Astrocyte (in vitro differentiated cells and primary cell): ENCODE measurements around the gene TMTC2. TPM values are rescaled to one million over a fixed set of nuclear protein-coding genes. Genes with fewer than 3 reads are reported as not detected.

Experiments used
- DNase-seq: peaks from one replicate; pipeline ENCODE4 v3.0.0-alpha.2; 2010; ENCODE audit warnings: low read depth
- FAIRE-seq: peaks from 2 replicates; lab custom pipeline; 2011; peaks lifted over from hg19 to GRCh38; lab: Jason Lieb, UNC
- H2AFZ ChIP-seq: 2 replicates; pipeline ENCODE4 v1.6.0; 2012; ENCODE audit warnings: low read depth, low read length, inconsistent platforms
- H3K27ac ChIP-seq: 2 replicates; pipeline ENCODE4 v1.5.1; 2011; ENCODE audit warnings: low read depth, low read length, inconsistent platforms
- H3K27me3 ChIP-seq: 2 replicates; pipeline ENCODE4 v1.6.0; 2011; ENCODE audit warnings: low read length, inconsistent platforms; ENCODE audit not compliant: insufficient read depth
- H3K36me3 ChIP-seq: 2 replicates; pipeline ENCODE4 v1.5.1; 2011; ENCODE audit warnings: low read length, inconsistent platforms; ENCODE audit not compliant: insufficient read depth
- H3K4me1 ChIP-seq: 2 replicates; pipeline ENCODE4 v1.5.1; 2011; ENCODE audit warnings: low read length, inconsistent platforms; ENCODE audit not compliant: insufficient read depth
- H3K4me2 ChIP-seq: 2 replicates; pipeline ENCODE4 v1.6.0; 2012; ENCODE audit warnings: low read length, inconsistent platforms
- H3K4me3 ChIP-seq: 2 replicates; pipeline ENCODE4 v1.5.1; 2011; ENCODE audit warnings: low read depth, mild to moderate bottlenecking, low read length, inconsistent platforms; ENCODE audit not compliant: insufficient read depth
- H3K79me2 ChIP-seq: 2 replicates; pipeline ENCODE4 v1.6.0; 2012; ENCODE audit warnings: mild to moderate bottlenecking, low read length, inconsistent platforms; ENCODE audit not compliant: insufficient read depth
- H3K9ac ChIP-seq: 2 replicates; pipeline ENCODE4 v1.6.0; 2012; ENCODE audit warnings: mild to moderate bottlenecking, low read length, inconsistent platforms
- H3K9me3 ChIP-seq: 2 replicates; pipeline ENCODE4 v1.5.1; 2012; ENCODE audit warnings: low read depth, mild to moderate bottlenecking, low read length, inconsistent platforms; ENCODE audit not compliant: insufficient read depth
- H4K20me1 ChIP-seq: 2 replicates; pipeline ENCODE4 v1.6.0; 2012; ENCODE audit warnings: low read length, inconsistent platforms; ENCODE audit not compliant: insufficient read depth
- H3K27ac Mint-ChIP-seq: one replicate; pipeline ENCODE4 v1.8.0; 2021; ENCODE audit warnings: mild to moderate bottlenecking, mixed read lengths; ENCODE audit not compliant: unreplicated experiment
- H3K27me3 Mint-ChIP-seq: one replicate; pipeline ENCODE4 v1.8.0; 2021; ENCODE audit warnings: low read depth, mixed read lengths; ENCODE audit not compliant: unreplicated experiment
- H3K36me3 Mint-ChIP-seq: one replicate; pipeline ENCODE4 v1.8.0; 2021; ENCODE audit warnings: low read depth, mixed read lengths; ENCODE audit not compliant: unreplicated experiment
- H3K4me1 Mint-ChIP-seq: one replicate; pipeline ENCODE4 v1.8.0; 2021; ENCODE audit warnings: low read depth, mixed read lengths; ENCODE audit not compliant: unreplicated experiment
- H3K4me3 Mint-ChIP-seq: one replicate; pipeline ENCODE4 v1.8.0; 2021; ENCODE audit warnings: mild to moderate bottlenecking, moderate library complexity, mixed read lengths; ENCODE audit not compliant: unreplicated experiment
- H3K9me3 Mint-ChIP-seq: one replicate; pipeline ENCODE4 v1.8.0; 2021; ENCODE audit warnings: mild to moderate bottlenecking, mixed read lengths; ENCODE audit not compliant: unreplicated experiment
- EZH2 ChIP-seq: IDR thresholded peaks from 2 replicates; pipeline ENCODE4 v1.6.1; 2012; ENCODE audit warnings: mild to moderate bottlenecking, low read length, inconsistent platforms; ENCODE audit not compliant: insufficient read depth
- total RNA-seq: library from RNA; stranded (reverse); gene quantifications from 2 replicates; pipeline ENCODE4 v1.2.1, GENCODE V29; 2021
- TF ChIP-seq, protein P1 (sequence below): IDR thresholded peaks from 2 replicates; pipeline ENCODE4 v1.5.1; 2011; ENCODE audit warnings: low read depth, mild to moderate bottlenecking, inconsistent platforms, low read length, moderate library complexity; ENCODE audit not compliant: insufficient read depth

Gene TMTC2
- total RNA-seq, 1 donor from 2014 or later: 2.2 TPM

DNA sequence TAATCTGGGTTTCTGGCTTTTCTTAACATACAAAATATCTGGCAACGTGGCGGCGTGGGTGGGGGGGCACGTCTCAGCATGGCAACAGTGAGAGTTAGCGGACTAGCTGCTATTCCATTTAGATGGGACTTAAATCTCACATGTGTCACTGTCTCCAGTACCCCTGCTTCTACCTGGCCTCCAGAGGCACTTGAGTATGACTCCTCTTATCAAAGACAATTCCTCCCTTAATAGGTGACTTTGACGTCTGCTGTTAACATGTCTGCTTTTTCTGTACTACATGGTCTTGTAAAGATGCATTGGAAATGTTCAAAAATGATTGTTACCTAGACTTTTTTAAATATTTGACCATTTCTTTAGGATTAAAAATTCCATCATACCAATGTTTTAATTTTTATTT, 456.2 kb downstream of the TMTC2 start:
- Histone ChIP-seq H3K79me2 (no peaks in the 10 kb centered on the region), H2AFZ (no peak overlapping the region), H3K27me3 (no peaks in the 10 kb centered on the region), H3K9me3 (peaks cover 3% of the 10 kb centered on the region), H3K4me1 (no peaks in the 10 kb centered on the region), H4K20me1 (no peaks in the 10 kb centered on the region), H3K36me3 (no peaks in the 10 kb centered on the region), H3K27ac (no peak overlapping the region), H3K9ac (no peak overlapping the region), H3K4me3 (no peak overlapping the region), H3K4me2 (no peak overlapping the region)
- Mint-ChIP-seq H3K36me3 (no peaks in the 10 kb centered on the region), H3K27me3 (no peaks in the 10 kb centered on the region), H3K4me1 (no peaks in the 10 kb centered on the region), H3K4me3 (no peak overlapping the region), H3K27ac (no peak overlapping the region), H3K9me3 (no peaks in the 10 kb centered on the region)
- TF ChIP-seq EZH2: no peak
- TF ChIP-seq, protein P1, sequence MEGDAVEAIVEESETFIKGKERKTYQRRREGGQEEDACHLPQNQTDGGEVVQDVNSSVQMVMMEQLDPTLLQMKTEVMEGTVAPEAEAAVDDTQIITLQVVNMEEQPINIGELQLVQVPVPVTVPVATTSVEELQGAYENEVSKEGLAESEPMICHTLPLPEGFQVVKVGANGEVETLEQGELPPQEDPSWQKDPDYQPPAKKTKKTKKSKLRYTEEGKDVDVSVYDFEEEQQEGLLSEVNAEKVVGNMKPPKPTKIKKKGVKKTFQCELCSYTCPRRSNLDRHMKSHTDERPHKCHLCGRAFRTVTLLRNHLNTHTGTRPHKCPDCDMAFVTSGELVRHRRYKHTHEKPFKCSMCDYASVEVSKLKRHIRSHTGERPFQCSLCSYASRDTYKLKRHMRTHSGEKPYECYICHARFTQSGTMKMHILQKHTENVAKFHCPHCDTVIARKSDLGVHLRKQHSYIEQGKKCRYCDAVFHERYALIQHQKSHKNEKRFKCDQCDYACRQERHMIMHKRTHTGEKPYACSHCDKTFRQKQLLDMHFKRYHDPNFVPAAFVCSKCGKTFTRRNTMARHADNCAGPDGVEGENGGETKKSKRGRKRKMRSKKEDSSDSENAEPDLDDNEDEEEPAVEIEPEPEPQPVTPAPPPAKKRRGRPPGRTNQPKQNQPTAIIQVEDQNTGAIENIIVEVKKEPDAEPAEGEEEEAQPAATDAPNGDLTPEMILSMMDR: no peak
- DNase-seq (no peak), FAIRE-seq (no peak)

DNA sequence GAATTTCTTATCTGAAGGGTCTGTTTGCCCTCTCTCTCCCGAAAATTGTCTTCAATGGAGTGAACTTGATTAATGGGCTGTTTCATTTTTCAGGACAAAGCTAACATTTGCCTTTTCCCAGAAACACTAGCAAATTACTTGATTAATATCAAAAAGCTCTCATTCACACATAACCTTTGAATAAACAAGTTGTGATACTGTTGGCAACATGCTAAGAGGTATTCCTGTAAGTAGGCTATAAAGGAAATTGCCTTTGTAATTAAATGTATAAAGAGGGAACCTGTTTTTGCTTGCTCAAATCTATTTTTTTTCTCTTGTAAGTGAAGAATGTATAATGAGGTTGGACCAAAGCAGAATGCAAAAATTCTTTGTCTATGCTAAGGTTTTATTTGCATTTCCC, 457.2 kb downstream of the TMTC2 start:
- H3K4me3 Mint-ChIP-seq: no peak overlapping the region

DNA sequence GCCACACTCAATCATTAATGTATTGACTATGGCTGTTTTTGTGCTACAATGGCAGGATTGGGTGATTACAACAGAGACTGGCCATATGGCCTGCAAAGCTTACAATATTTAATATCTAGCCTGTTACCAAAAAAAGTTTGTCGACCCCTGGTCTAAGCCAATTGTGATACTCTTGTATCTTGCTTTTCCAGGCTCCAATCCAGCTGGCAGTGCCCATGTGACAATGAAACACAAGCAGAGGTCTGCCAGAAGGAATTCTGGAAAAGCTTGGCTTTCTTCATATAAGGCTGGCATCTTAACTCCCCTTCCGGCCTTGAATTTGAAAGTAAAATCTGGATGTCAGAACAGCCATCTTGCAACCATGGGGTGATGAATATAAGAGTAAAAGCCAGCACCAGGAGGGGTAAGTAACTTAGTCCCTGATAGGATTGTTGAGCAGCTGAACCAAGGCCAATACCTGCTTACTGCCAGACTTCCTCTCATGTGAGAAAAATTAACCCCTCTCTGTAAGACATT, 458.7 kb downstream of the TMTC2 start:
- no peak overlapping the region for H3K27ac Mint-ChIP-seq
- no peaks in the 10 kb centered on the region for H3K36me3 Mint-ChIP-seq
- H3K4me1 Mint-ChIP-seq: no peaks in the 10 kb centered on the region
- Histone ChIP-seq H3K36me3 (no peaks in the 10 kb centered on the region), H3K79me2 (no peaks in the 10 kb centered on the region), H3K9ac (no peak overlapping the region), H3K27me3 (no peaks in the 10 kb centered on the region), H3K4me3 (no peak overlapping the region), H2AFZ (no peak overlapping the region), H3K9me3 (no peaks in the 10 kb centered on the region), H4K20me1 (no peaks in the 10 kb centered on the region), H3K4me1 (no peaks in the 10 kb centered on the region), H3K27ac (no peak overlapping the region), H3K4me2 (no peak overlapping the region)
- H3K27me3 Mint-ChIP-seq: no peaks in the 10 kb centered on the region
- no peaks in the 10 kb centered on the region for H3K9me3 Mint-ChIP-seq
- DNase-seq (no peak), FAIRE-seq (no peak)
- H3K4me3 Mint-ChIP-seq: no peak overlapping the region
- TF ChIP-seq, protein P1: no peak
- no peak for TF ChIP-seq EZH2

More for the DNA sequence above, 457.2 kb downstream of the TMTC2 start:
- peaks cover 3% of the 10 kb centered on the region for H3K9me3 ChIP-seq
- no peak overlapping the region for H3K4me2 ChIP-seq
- no peaks in the 10 kb centered on the region for H3K27me3 ChIP-seq
- no peaks in the 10 kb centered on the region for H3K4me1 Mint-ChIP-seq
- DNase-seq (no peak), FAIRE-seq (no peak)
- H4K20me1 ChIP-seq: no peaks in the 10 kb centered on the region
- H3K9ac ChIP-seq: no peak overlapping the region
- H3K4me3 ChIP-seq: no peak overlapping the region
- no peaks in the 10 kb centered on the region for H3K27me3 Mint-ChIP-seq
- H3K27ac Mint-ChIP-seq: no peak overlapping the region
- no peaks in the 10 kb centered on the region for H3K9me3 Mint-ChIP-seq
- H3K79me2 ChIP-seq: no peaks in the 10 kb centered on the region
- no peaks in the 10 kb centered on the region for H3K36me3 Mint-ChIP-seq
- H3K27ac ChIP-seq: no peak overlapping the region
- no peaks in the 10 kb centered on the region for H3K4me1 ChIP-seq
- H2AFZ ChIP-seq: no peak overlapping the region
- no peak for TF ChIP-seq EZH2
- TF ChIP-seq, protein P1: no peak
- H3K36me3 ChIP-seq: no peaks in the 10 kb centered on the region
